Skeletal muscle tissue (tissue), 4 donors: Measurements from ENCODE around the gene MRPS11. TPM values are rescaled to one million over a fixed set of nuclear protein-coding genes. Genes with fewer than 3 reads are reported as not detected.
"Not testable (repeated sequence)": the region's sequence is repeated elsewhere in the genome, so short reads cannot be mapped to it uniquely, and the experiment has no call there.

ENCODE experiments used
- H3K27ac ChIP-seq: one replicate; pipeline ENCODE4 v1.7.0; 2013; ENCODE audit warnings: mild to moderate bottlenecking, low read depth, low read length, inconsistent platforms
- H3K27me3 ChIP-seq, 3 donors: one replicate each; pipeline ENCODE4 v1.7.0; 2013; ENCODE audit warnings: low read length in 3 of 3; ENCODE audit not compliant: control insufficient read depth in 3 of 3, insufficient read depth in 3 of 3
- H3K36me3 ChIP-seq, 3 donors: one replicate each; pipeline ENCODE4 v1.7.0; 2013; ENCODE audit warnings: low read length in 3 of 3; ENCODE audit not compliant: control insufficient read depth in 3 of 3, insufficient read depth in 3 of 3
- H3K4me1 ChIP-seq, 3 donors: one replicate each; pipeline ENCODE4 v1.7.0; 2013; ENCODE audit warnings: low read length in 3 of 3, mild to moderate bottlenecking in 3 of 3; ENCODE audit not compliant: control insufficient read depth in 3 of 3, insufficient read depth in 3 of 3
- H3K4me3 ChIP-seq, 3 donors: one replicate each; pipeline ENCODE4 v1.7.0; 2013; ENCODE audit warnings: low read length in 3 of 3
- H3K9ac ChIP-seq, 3 donors: one replicate each; pipeline ENCODE4 v1.7.0; 2013; ENCODE audit warnings: low read length in 3 of 3, mild to moderate bottlenecking in 3 of 3, moderate library complexity in 2 of 3, low read depth in 1 of 3
- H3K9me3 ChIP-seq, 3 donors: one replicate each; pipeline ENCODE4 v1.7.0; 2013; ENCODE audit warnings: low read length in 3 of 3; ENCODE audit not compliant: control insufficient read depth in 3 of 3
- total RNA-seq: library from RNA; depleted of rRNA; stranded (reverse); fragments of >200 nt; gene quantifications from one replicate; pipeline ENCODE4 v1.2.3, GENCODE V29; 2014
- donor health status: Osteomylitis.

Gene MRPS11
- total RNA-seq, 1 donor from 2014 or later, result 13.0 TPM

- Histone ChIP-seq H3K36me3 (peaks cover 48 to 64% (median 56%) of the 10 kb centered on the region in 3 donors), H3K27me3 (no peaks in the 10 kb centered on the region), H3K27ac (no peak overlapping the region), H3K4me3 (no peak overlapping the region), H3K4me1 (no peaks in the 10 kb centered on the region), H3K9me3 (no peaks in the 10 kb centered on the region), H3K9ac (no peak overlapping the region)
Measured at GRCh38 chr15:88509321-88509720, 41.8 kb downstream of the MRPS11 start.

- no peak overlapping the region for H3K4me3 ChIP-seq
- H3K36me3 ChIP-seq, result peaks cover 43 to 60% (median 53%) of the 10 kb centered on the region in 3 donors
- no peaks in the 10 kb centered on the region for H3K27me3 ChIP-seq
- H3K9me3 ChIP-seq, result no peaks in the 10 kb centered on the region
- no peaks in the 10 kb centered on the region for H3K4me1 ChIP-seq
- H3K9ac ChIP-seq, result no peak overlapping the region
- no peak overlapping the region for H3K27ac ChIP-seq
Measured at GRCh38 chr15:88509964-88510363, 42.5 kb downstream of the MRPS11 start.

GRCh38 chr15:88511161-88511560 lies 43.7 kb downstream of the MRPS11 start:
- no peak overlapping the region for H3K9ac ChIP-seq
- H3K4me1 ChIP-seq, result no peaks in the 10 kb centered on the region
- no peak overlapping the region for H3K27ac ChIP-seq
- H3K27me3 ChIP-seq, result no peaks in the 10 kb centered on the region
- H3K4me3 ChIP-seq, result no peak overlapping the region
- H3K9me3 ChIP-seq, result no peaks in the 10 kb centered on the region
- H3K36me3 ChIP-seq, result peaks cover 36 to 53% (median 49%) of the 10 kb centered on the region in 3 donors

- Histone ChIP-seq H3K9me3 (no peaks in the 10 kb centered on the region), H3K36me3 (peaks cover 40 to 53% (median 50%) of the 10 kb centered on the region in 3 donors), H3K4me3 (no peak overlapping the region), H3K9ac (no peak overlapping the region), H3K27me3 (no peaks in the 10 kb centered on the region), H3K4me1 (no peaks in the 10 kb centered on the region), H3K27ac (no peak overlapping the region)
Measured at GRCh38 chr15:88512078-88512477, 44.6 kb downstream of the MRPS11 start.

GRCh38 chr15:88512601-88513000 lies 45.1 kb downstream of the MRPS11 start:
- H3K4me1 ChIP-seq, result no peaks in the 10 kb centered on the region
- no peak overlapping the region for H3K9ac ChIP-seq
- no peak overlapping the region for H3K27ac ChIP-seq
- H3K36me3 ChIP-seq, result peaks cover 40 to 49% (median 48%) of the 10 kb centered on the region in 3 donors
- H3K4me3 ChIP-seq, result no peak overlapping the region
- no peaks in the 10 kb centered on the region for H3K27me3 ChIP-seq
- no peaks in the 10 kb centered on the region for H3K9me3 ChIP-seq

GRCh38 chr15:88513195-88513594 lies 45.7 kb downstream of the MRPS11 start:
- H3K4me3 ChIP-seq, result no peak overlapping the region
- no peaks in the 10 kb centered on the region for H3K9me3 ChIP-seq
- H3K36me3 ChIP-seq, result peaks cover 40 to 49% (median 42%) of the 10 kb centered on the region in 3 donors
- H3K9ac ChIP-seq, result no peak overlapping the region
- H3K4me1 ChIP-seq, result no peaks in the 10 kb centered on the region
- H3K27me3 ChIP-seq, result no peaks in the 10 kb centered on the region
- no peak overlapping the region for H3K27ac ChIP-seq

- peaks cover 4 to 15% (median 9%) of the 10 kb centered on the region in 3 donors for H3K36me3 ChIP-seq
- H3K9ac ChIP-seq, result no peak overlapping the region
- H3K4me3 ChIP-seq, result no peak overlapping the region
- no peaks in the 10 kb centered on the region for H3K27me3 ChIP-seq
- no peaks in the 10 kb centered on the region for H3K9me3 ChIP-seq
- H3K4me1 ChIP-seq, result no peaks in the 10 kb centered on the region
- H3K27ac ChIP-seq, result no peak overlapping the region
Measured at GRCh38 chr15:88518903-88519302, 51.4 kb downstream of the MRPS11 start.

GRCh38 chr15:88524094-88524493 lies 56.6 kb downstream of the MRPS11 start:
- not testable (repeated sequence) for H3K4me3 ChIP-seq, H3K9ac ChIP-seq, H3K27ac ChIP-seq, H3K4me1 ChIP-seq, H3K27me3 ChIP-seq, H3K9me3 ChIP-seq
- H3K36me3 ChIP-seq, result peaks cover 0 to 22% (median 20%) of the 10 kb centered on the region in 3 donors

- Histone ChIP-seq H3K4me1 (peaks cover 3 to 7% (median 4%) of the 10 kb centered on the region in 3 donors), H3K27ac (no peak overlapping the region), H3K9me3 (no peaks in the 10 kb centered on the region), H3K4me3 (no peak overlapping the region), H3K9ac (no peak overlapping the region), H3K27me3 (no peaks in the 10 kb centered on the region), H3K36me3 (peaks cover 3 to 32% (median 31%) of the 10 kb centered on the region in 3 donors)
Measured at GRCh38 chr15:88525418-88525817, 57.9 kb downstream of the MRPS11 start.

- Histone ChIP-seq H3K9ac (no peak overlapping the region), H3K27me3 (no peaks in the 10 kb centered on the region), H3K4me1 (peaks cover 3 to 7% (median 4%) of the 10 kb centered on the region in 3 donors), H3K4me3 (no peak overlapping the region), H3K36me3 (peaks cover 12 to 42% (median 34%) of the 10 kb centered on the region in 3 donors), H3K9me3 (no peaks in the 10 kb centered on the region), H3K27ac (peak overlapping the region; percentile 10)
Measured at GRCh38 chr15:88526247-88526879, 58.9 kb downstream of the MRPS11 start.
